Measurements from ENCODE around the gene MCF2L2. TPM values are rescaled to one million over a fixed set of nuclear protein-coding genes. Genes with fewer than 3 reads are reported as not detected.

MCF2L2 gene
- polyA plus RNA-seq, 1 donor from 2014 or later, result 9.3 TPM

- Histone ChIP-seq H3K79me2 (replicated peaks; ENCODE audit: insufficient read depth, low read length) (peaks cover 22% of the 10 kb centered on the region), H3K9me2 (ENCODE audit: insufficient read depth, low read length) (no peaks in the 10 kb centered on the region), H3K27ac (ENCODE audit: low read length) (no peak overlapping the region), H2AFZ (ENCODE audit: low read depth, low read length) (no peak overlapping the region), H3F3A (ENCODE audit: insufficient read depth, low read length, poor library complexity, severe bottlenecking) (no peaks in the 10 kb centered on the region), H3K36me3 (ENCODE audit: insufficient read depth, low read length) (no peaks in the 10 kb centered on the region), H3K4me2 (ENCODE audit: low read length) (no peak overlapping the region), H3K4me3 (ENCODE audit: low read length) (peak overlapping the region; percentile 70), H3K27me3 (ENCODE audit: insufficient read depth, low read depth, low read length) (peaks cover 37% of the 10 kb centered on the region), H3K9me3 (ENCODE audit: low read length) (no peaks in the 10 kb centered on the region), H3K9ac (ENCODE audit: low read length) (no peak overlapping the region), H4K20me1 (ENCODE audit: insufficient read depth) (no peaks in the 10 kb centered on the region)
- TF ChIP-seq RAD21 (conservative IDR thresholded peaks at IDR 0.05) (no peak), CTCF (IDR thresholded peaks at IDR 0.05; ENCODE audit: poor library complexity, severe bottlenecking) (no peak), EP300 (conservative IDR thresholded peaks at IDR 0.05; ENCODE audit: poor library complexity, severe bottlenecking) (no peak), EZH2 (IDR thresholded peaks at IDR 0.05; ENCODE audit: borderline replicate concordance, insufficient read depth, low read length, poor library complexity, severe bottlenecking) (no peak)
These were observed 173.1 kb downstream of the MCF2L2 start for GRCh38 chr3:183255348-183255730.

- TF ChIP-seq MXI1 (conservative IDR thresholded peaks at IDR 0.05; ENCODE audit: poor library complexity, severe bottlenecking), result no peak
- TF ChIP-seq CTCF (IDR thresholded peaks at IDR 0.05; ENCODE audit: poor library complexity, severe bottlenecking), result no peak
- TF ChIP-seq EZH2 (IDR thresholded peaks at IDR 0.05; ENCODE audit: borderline replicate concordance, insufficient read depth, low read length, poor library complexity, severe bottlenecking), result no peak
- TF ChIP-seq EP300 (conservative IDR thresholded peaks at IDR 0.05; ENCODE audit: poor library complexity, severe bottlenecking), result no peak
- TF ChIP-seq REST (IDR thresholded peaks at IDR 0.05; ENCODE audit: borderline replicate concordance), result no peak
- no peak for TF ChIP-seq RAD21 (conservative IDR thresholded peaks at IDR 0.05)
- no peak for TF ChIP-seq TAF1 (IDR thresholded peaks at IDR 0.05; ENCODE audit: low read depth)
- TF ChIP-seq POLR2AphosphoS5 (IDR thresholded peaks at IDR 0.05), result no peak
- TF ChIP-seq SMC3 (conservative IDR thresholded peaks at IDR 0.05; ENCODE audit: poor library complexity), result no peak
- Histone ChIP-seq H3K36me3 (ENCODE audit: insufficient read depth, low read length) (no peaks in the 10 kb centered on the region), H3F3A (ENCODE audit: insufficient read depth, low read length, poor library complexity, severe bottlenecking) (no peaks in the 10 kb centered on the region), H3K4me2 (ENCODE audit: low read length) (peak overlapping the region; percentile 11), H3K27me3 (ENCODE audit: insufficient read depth, low read depth, low read length) (peaks cover 37% of the 10 kb centered on the region), H3K9ac (ENCODE audit: low read length) (peak overlapping the region; percentile 65), H3K27ac (ENCODE audit: low read length) (peak overlapping the region; percentile 14), H3K9me2 (ENCODE audit: insufficient read depth, low read length) (no peaks in the 10 kb centered on the region), H4K20me1 (ENCODE audit: insufficient read depth) (no peaks in the 10 kb centered on the region), H3K9me3 (ENCODE audit: low read length) (no peaks in the 10 kb centered on the region), H3K4me3 (ENCODE audit: low read length) (peak overlapping the region; percentile 70), H3K79me2 (replicated peaks; ENCODE audit: insufficient read depth, low read length) (peaks cover 22% of the 10 kb centered on the region), H2AFZ (ENCODE audit: low read depth, low read length) (peak overlapping the region; percentile 14)
These were observed 173.7 kb downstream of the MCF2L2 start for GRCh38 chr3:183254487-183255347.
